ENCODE results near the gene ENDOG. TPM values are rescaled to one million over a fixed set of nuclear protein-coding genes. Genes with fewer than 3 reads are reported as not detected.
"Not testable (repeated sequence)": the region's sequence is repeated elsewhere in the genome, so short reads cannot be mapped to it uniquely, and the experiment has no call there.

The ENDOG gene
- total RNA-seq, 1 donor from 2014 or later: 47.1 TPM

- no peak for DNase-seq (ENCODE audit: low spot score)
- intact Hi-C loops (cut with DNase I): no loop called here
Measured at GRCh38 chr9:128792978-128793686, 25.2 kb upstream of the ENDOG start.

- DNase-seq (ENCODE audit: low spot score); intact Hi-C loops (cut with DNase I): not testable (repeated sequence)
Measured at GRCh38 chr9:128794961-128795360, 23.3 kb upstream of the ENDOG start.

GRCh38 chr9:128798896-128799295 is 19.4 kb upstream of the ENDOG start:
- intact Hi-C loops (cut with DNase I): no loop called here
- DNase-seq (ENCODE audit: low spot score): no peak

GRCh38 chr9:128800061-128800460 is 18.2 kb upstream of the ENDOG start:
- intact Hi-C loops (cut with DNase I): no loop called here

GRCh38 chr9:128802482-128802881 is 15.8 kb upstream of the ENDOG start:
- no peak for DNase-seq (ENCODE audit: low spot score)
- intact Hi-C loops (cut with DNase I): no loop called here

More at GRCh38 chr9:128800061-128800460, 18.2 kb upstream of the ENDOG start:
- DNase-seq (ENCODE audit: low spot score): no peak

GRCh38 chr9:128805661-128806060 is 12.6 kb upstream of the ENDOG start:
- intact Hi-C loops (cut with DNase I): no loop called here
- DNase-seq (ENCODE audit: low spot score): no peak

- no peak for DNase-seq (ENCODE audit: low spot score)
- intact Hi-C loops (cut with DNase I): no loop called here
Measured at GRCh38 chr9:128807827-128808226, 10.5 kb upstream of the ENDOG start.

- DNase-seq (ENCODE audit: low spot score): no peak
- intact Hi-C loops (cut with DNase I): no loop called here
Measured at GRCh38 chr9:128808543-128808942, 9.8 kb upstream of the ENDOG start.

GRCh38 chr9:128809036-128809599 is 9.2 kb upstream of the ENDOG start:
- intact Hi-C loops (cut with DNase I): no loop called here
- no peak for DNase-seq (ENCODE audit: low spot score)

- intact Hi-C loops (cut with DNase I): no loop called here
Measured at GRCh38 chr9:128809831-128810230, 8.5 kb upstream of the ENDOG start.

GRCh38 chr9:128810873-128811272 is 7.4 kb upstream of the ENDOG start:
- intact Hi-C loops (cut with DNase I): no loop called here
- DNase-seq (ENCODE audit: low spot score): no peak

More at GRCh38 chr9:128809831-128810230, 8.5 kb upstream of the ENDOG start:
- no peak for DNase-seq (ENCODE audit: low spot score)

GRCh38 chr9:128818839-128819715 is 777 bp downstream of the ENDOG start:
- no peak for DNase-seq (ENCODE audit: low spot score)
- intact Hi-C loops (cut with DNase I): loop anchor here (1.0 to 5.0 kb wide), 2 partner anchors 32 to 117 kb away; partner anchors contain the start of genes PKN3 and TBC1D13

- peak; percentile 79 for DNase-seq (ENCODE audit: low spot score)
- intact Hi-C loops (cut with DNase I): loop anchor here (5.0 kb wide), 1 partner anchor 118 kb away; the partner anchor contains the start of gene PKN3
Measured at GRCh38 chr9:128819716-128820664, 1.7 kb downstream of the ENDOG start.

GRCh38 chr9:128820665-128821583 is 2.6 kb downstream of the ENDOG start:
- no peak for DNase-seq (ENCODE audit: low spot score)
- intact Hi-C loops (cut with DNase I): no loop called here

- DNase-seq (ENCODE audit: low spot score): no peak
Measured at GRCh38 chr9:128821584-128822406, 3.5 kb downstream of the ENDOG start.

GRCh38 chr9:128822407-128823042 is 4.2 kb downstream of the ENDOG start:
- no peak for DNase-seq (ENCODE audit: low spot score)
- intact Hi-C loops (cut with DNase I): no loop called here

More at GRCh38 chr9:128821584-128822406, 3.5 kb downstream of the ENDOG start:
- intact Hi-C loops (cut with DNase I): no loop called here
